Adipocyte (in vitro differentiated cells): ENCODE measurements around the gene LCN10.
A peak's percentile ranks its signal among the peaks of the same experiment; 100 is the strongest.

Source experiments
- DNase-seq: peaks from one replicate; pipeline ENCODE4 v3.0.0-alpha.2; 2015; ENCODE audit warnings: low read depth
- H3K27me3 ChIP-seq: replicated peaks from 2 replicates; pipeline ENCODE4 v1.7.0; 2013; ENCODE audit warnings: mild to moderate bottlenecking, low read length, moderate library complexity; ENCODE audit not compliant: control insufficient read depth, insufficient read depth
- H3K36me3 ChIP-seq: 2 replicates; pipeline ENCODE4 v1.7.0; 2013; ENCODE audit warnings: low read length, mild to moderate bottlenecking, moderate library complexity; ENCODE audit not compliant: control insufficient read depth, insufficient read depth, severe bottlenecking
- H3K4me1 ChIP-seq: 2 replicates; pipeline ENCODE4 v1.7.0; 2013; ENCODE audit warnings: mild to moderate bottlenecking, low read length, moderate library complexity; ENCODE audit not compliant: control insufficient read depth, insufficient read depth
- H3K4me3 ChIP-seq: 2 replicates; pipeline ENCODE4 v1.7.0; 2013; ENCODE audit warnings: mild to moderate bottlenecking, low read length, moderate library complexity
- H3K9ac ChIP-seq: 2 replicates; pipeline ENCODE4 v1.7.0; 2013; ENCODE audit warnings: mild to moderate bottlenecking, low read length, moderate library complexity
- H3K9me3 ChIP-seq: 2 replicates; pipeline ENCODE4 v1.7.0; 2013; ENCODE audit warnings: mild to moderate bottlenecking, low read length, moderate library complexity; ENCODE audit not compliant: control insufficient read depth

LCN10 gene

GRCh38 chr9:136703276-136703860 lies 39.4 kb downstream of the LCN10 start:
- peaks cover 15% of the 10 kb centered on the region for H3K27me3 ChIP-seq
- H3K4me1 ChIP-seq: peaks cover 10% of the 10 kb centered on the region
- H3K9me3 ChIP-seq: no peaks in the 10 kb centered on the region
- DNase-seq: no peak
- H3K36me3 ChIP-seq: no peaks in the 10 kb centered on the region
- no peak overlapping the region for H3K9ac ChIP-seq
- H3K4me3 ChIP-seq: no peak overlapping the region

- Histone ChIP-seq H3K4me3 (no peak overlapping the region), H3K36me3 (no peaks in the 10 kb centered on the region), H3K9me3 (no peaks in the 10 kb centered on the region), H3K4me1 (peaks cover 21% of the 10 kb centered on the region), H3K27me3 (peaks cover 10% of the 10 kb centered on the region), H3K9ac (no peak overlapping the region)
- no peak for DNase-seq
These were observed 41.1 kb downstream of the LCN10 start for GRCh38 chr9:136701668-136702053.

- Histone ChIP-seq H3K36me3 (no peaks in the 10 kb centered on the region), H3K4me1 (peaks cover 21% of the 10 kb centered on the region), H3K27me3 (peaks cover 12% of the 10 kb centered on the region), H3K4me3 (no peak overlapping the region), H3K9ac (no peak overlapping the region), H3K9me3 (no peaks in the 10 kb centered on the region)
- no peak for DNase-seq
These were observed 41.6 kb downstream of the LCN10 start for GRCh38 chr9:136700959-136701667.

GRCh38 chr9:136700304-136700703 lies 42.4 kb downstream of the LCN10 start:
- peaks cover 18% of the 10 kb centered on the region for H3K27me3 ChIP-seq
- H3K4me3 ChIP-seq: no peak overlapping the region
- no peaks in the 10 kb centered on the region for H3K36me3 ChIP-seq
- DNase-seq: peak; percentile 53
- no peaks in the 10 kb centered on the region for H3K9me3 ChIP-seq
- no peak overlapping the region for H3K9ac ChIP-seq
- peaks cover 21% of the 10 kb centered on the region for H3K4me1 ChIP-seq

GRCh38 chr9:136698635-136699246 lies 44.0 kb downstream of the LCN10 start:
- H3K4me3 ChIP-seq: no peak overlapping the region

GRCh38 chr9:136697821-136698526 lies 44.8 kb downstream of the LCN10 start:
- H3K27me3 ChIP-seq: peaks cover 18% of the 10 kb centered on the region
- no peaks in the 10 kb centered on the region for H3K36me3 ChIP-seq
- DNase-seq: no peak
- no peaks in the 10 kb centered on the region for H3K9me3 ChIP-seq
- peak overlapping the region; percentile 39 for H3K9ac ChIP-seq
- H3K4me3 ChIP-seq: no peak overlapping the region
- H3K4me1 ChIP-seq: peaks cover 21% of the 10 kb centered on the region

More at GRCh38 chr9:136698635-136699246, 44.0 kb downstream of the LCN10 start:
- Histone ChIP-seq H3K4me1 (peaks cover 21% of the 10 kb centered on the region), H3K9ac (no peak overlapping the region), H3K27me3 (peaks cover 18% of the 10 kb centered on the region), H3K36me3 (no peaks in the 10 kb centered on the region), H3K9me3 (no peaks in the 10 kb centered on the region)
- DNase-seq: no peak

- Histone ChIP-seq H3K4me3 (no peak overlapping the region), H3K9ac (peak overlapping the region; percentile 39), H3K4me1 (peaks cover 21% of the 10 kb centered on the region), H3K27me3 (peaks cover 18% of the 10 kb centered on the region), H3K36me3 (no peaks in the 10 kb centered on the region), H3K9me3 (no peaks in the 10 kb centered on the region)
- no peak for DNase-seq
These were observed 45.5 kb downstream of the LCN10 start for GRCh38 chr9:136697146-136697820.

GRCh38 chr9:136696502-136696901 lies 46.2 kb downstream of the LCN10 start:
- Histone ChIP-seq H3K9ac (no peak overlapping the region), H3K9me3 (no peaks in the 10 kb centered on the region), H3K4me3 (no peak overlapping the region), H3K27me3 (peaks cover 15% of the 10 kb centered on the region), H3K4me1 (peaks cover 21% of the 10 kb centered on the region), H3K36me3 (no peaks in the 10 kb centered on the region)
- DNase-seq: no peak

- Histone ChIP-seq H3K9ac (no peak overlapping the region), H3K36me3 (no peaks in the 10 kb centered on the region), H3K4me3 (no peak overlapping the region), H3K9me3 (no peaks in the 10 kb centered on the region), H3K27me3 (peaks cover 9% of the 10 kb centered on the region), H3K4me1 (peaks cover 19% of the 10 kb centered on the region)
- no peak for DNase-seq
These were observed 46.8 kb downstream of the LCN10 start for GRCh38 chr9:136695955-136696354.

- peaks cover 8% of the 10 kb centered on the region for H3K27me3 ChIP-seq
- no peak for DNase-seq
- H3K4me3 ChIP-seq: no peak overlapping the region
- no peak overlapping the region for H3K9ac ChIP-seq
- no peaks in the 10 kb centered on the region for H3K9me3 ChIP-seq
- H3K4me1 ChIP-seq: peaks cover 15% of the 10 kb centered on the region
- H3K36me3 ChIP-seq: no peaks in the 10 kb centered on the region
These were observed 47.3 kb downstream of the LCN10 start for GRCh38 chr9:136695435-136695895.

- H3K9ac ChIP-seq: no peak overlapping the region
- H3K4me1 ChIP-seq: peaks cover 10% of the 10 kb centered on the region
- no peaks in the 10 kb centered on the region for H3K9me3 ChIP-seq
- H3K36me3 ChIP-seq: no peaks in the 10 kb centered on the region
- H3K27me3 ChIP-seq: peaks cover 8% of the 10 kb centered on the region
- H3K4me3 ChIP-seq: no peak overlapping the region
- DNase-seq: no peak
These were observed 47.9 kb downstream of the LCN10 start for GRCh38 chr9:136694872-136695247.
